Measurements from ENCODE around the gene C17orf113. TPM values are rescaled to one million over a fixed set of nuclear protein-coding genes. Genes with fewer than 3 reads are reported as not detected.

C17orf113 gene
- total and polyA plus RNA-seq, 2 experiments from 2014 or later, result 0.29 to 2.1 TPM

DNA sequence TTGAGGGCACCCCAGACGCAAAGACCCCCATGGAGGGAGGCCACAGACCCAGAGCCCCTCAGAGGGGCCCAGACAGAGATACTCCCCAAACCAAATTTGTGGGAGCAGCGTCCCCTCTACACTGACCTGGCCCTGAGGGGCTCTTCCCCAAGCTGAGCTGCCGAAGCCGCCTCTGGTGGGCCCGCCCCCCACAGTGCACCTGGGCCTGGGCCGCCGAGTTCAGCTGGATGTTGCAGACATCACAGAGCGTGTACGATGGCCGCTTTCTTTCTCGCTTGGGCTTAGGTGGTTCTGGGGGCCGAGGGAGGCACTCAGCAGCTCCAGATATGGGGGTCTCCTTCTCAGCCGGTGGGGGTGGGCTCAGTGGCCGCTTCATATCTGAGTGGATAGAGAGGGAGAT is 12.3 kb upstream of the C17orf113 start:
- Histone ChIP-seq H3K4me1 (ENCODE audit: insufficient read depth) (peaks cover 10% of the 10 kb centered on the region; the same call in 1 of the 2 replicates), H3K79me2 (replicated peaks; ENCODE audit: insufficient read depth) (no peaks in the 10 kb centered on the region), H3K4me3 (no peak overlapping the region), H3K9me2 (ENCODE audit: insufficient read depth) (no peaks in the 10 kb centered on the region), H4K20me1 (replicated peaks; ENCODE audit: insufficient read depth) (no peaks in the 10 kb centered on the region), H3K27me3 (ENCODE audit: insufficient read depth) (no peaks in the 10 kb centered on the region), H3F3A (replicated peaks; ENCODE audit: low read depth) (0 out of 2 replicates have a peak, but pooled peaks cover 3% of the 10 kb centered on the region), H3K4me2 (no peak overlapping the region), H3K27ac (ENCODE audit: low read depth) (no peak overlapping the region), H3K36me3 (ENCODE audit: insufficient read depth) (no peaks in the 10 kb centered on the region), H2AFZ (no peak overlapping the region)
- H3K27ac Mint-ChIP-seq, result no peak overlapping the region
- TF ChIP-seq JUNB (IDR thresholded peaks at IDR 0.05; ENCODE audit: unreplicated experiment), result no peak
- TF ChIP-seq, protein P1, sequence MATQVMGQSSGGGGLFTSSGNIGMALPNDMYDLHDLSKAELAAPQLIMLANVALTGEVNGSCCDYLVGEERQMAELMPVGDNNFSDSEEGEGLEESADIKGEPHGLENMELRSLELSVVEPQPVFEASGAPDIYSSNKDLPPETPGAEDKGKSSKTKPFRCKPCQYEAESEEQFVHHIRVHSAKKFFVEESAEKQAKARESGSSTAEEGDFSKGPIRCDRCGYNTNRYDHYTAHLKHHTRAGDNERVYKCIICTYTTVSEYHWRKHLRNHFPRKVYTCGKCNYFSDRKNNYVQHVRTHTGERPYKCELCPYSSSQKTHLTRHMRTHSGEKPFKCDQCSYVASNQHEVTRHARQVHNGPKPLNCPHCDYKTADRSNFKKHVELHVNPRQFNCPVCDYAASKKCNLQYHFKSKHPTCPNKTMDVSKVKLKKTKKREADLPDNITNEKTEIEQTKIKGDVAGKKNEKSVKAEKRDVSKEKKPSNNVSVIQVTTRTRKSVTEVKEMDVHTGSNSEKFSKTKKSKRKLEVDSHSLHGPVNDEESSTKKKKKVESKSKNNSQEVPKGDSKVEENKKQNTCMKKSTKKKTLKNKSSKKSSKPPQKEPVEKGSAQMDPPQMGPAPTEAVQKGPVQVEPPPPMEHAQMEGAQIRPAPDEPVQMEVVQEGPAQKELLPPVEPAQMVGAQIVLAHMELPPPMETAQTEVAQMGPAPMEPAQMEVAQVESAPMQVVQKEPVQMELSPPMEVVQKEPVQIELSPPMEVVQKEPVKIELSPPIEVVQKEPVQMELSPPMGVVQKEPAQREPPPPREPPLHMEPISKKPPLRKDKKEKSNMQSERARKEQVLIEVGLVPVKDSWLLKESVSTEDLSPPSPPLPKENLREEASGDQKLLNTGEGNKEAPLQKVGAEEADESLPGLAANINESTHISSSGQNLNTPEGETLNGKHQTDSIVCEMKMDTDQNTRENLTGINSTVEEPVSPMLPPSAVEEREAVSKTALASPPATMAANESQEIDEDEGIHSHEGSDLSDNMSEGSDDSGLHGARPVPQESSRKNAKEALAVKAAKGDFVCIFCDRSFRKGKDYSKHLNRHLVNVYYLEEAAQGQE (IDR thresholded peaks at IDR 0.05; ENCODE audit: unreplicated experiment), result no peak
- TF ChIP-seq CREB1 (CRISPR knock-in tag; IDR thresholded peaks at IDR 0.05; ENCODE audit: low read depth), result no peak
- TF ChIP-seq, protein P2, sequence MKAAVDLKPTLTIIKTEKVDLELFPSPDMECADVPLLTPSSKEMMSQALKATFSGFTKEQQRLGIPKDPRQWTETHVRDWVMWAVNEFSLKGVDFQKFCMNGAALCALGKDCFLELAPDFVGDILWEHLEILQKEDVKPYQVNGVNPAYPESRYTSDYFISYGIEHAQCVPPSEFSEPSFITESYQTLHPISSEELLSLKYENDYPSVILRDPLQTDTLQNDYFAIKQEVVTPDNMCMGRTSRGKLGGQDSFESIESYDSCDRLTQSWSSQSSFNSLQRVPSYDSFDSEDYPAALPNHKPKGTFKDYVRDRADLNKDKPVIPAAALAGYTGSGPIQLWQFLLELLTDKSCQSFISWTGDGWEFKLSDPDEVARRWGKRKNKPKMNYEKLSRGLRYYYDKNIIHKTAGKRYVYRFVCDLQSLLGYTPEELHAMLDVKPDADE (IDR thresholded peaks at IDR 0.05), result no peak
- no peak for TF ChIP-seq EZH2phosphoT487 (IDR thresholded peaks at IDR 0.05; ENCODE audit: unreplicated experiment)
- TF ChIP-seq, protein P3, sequence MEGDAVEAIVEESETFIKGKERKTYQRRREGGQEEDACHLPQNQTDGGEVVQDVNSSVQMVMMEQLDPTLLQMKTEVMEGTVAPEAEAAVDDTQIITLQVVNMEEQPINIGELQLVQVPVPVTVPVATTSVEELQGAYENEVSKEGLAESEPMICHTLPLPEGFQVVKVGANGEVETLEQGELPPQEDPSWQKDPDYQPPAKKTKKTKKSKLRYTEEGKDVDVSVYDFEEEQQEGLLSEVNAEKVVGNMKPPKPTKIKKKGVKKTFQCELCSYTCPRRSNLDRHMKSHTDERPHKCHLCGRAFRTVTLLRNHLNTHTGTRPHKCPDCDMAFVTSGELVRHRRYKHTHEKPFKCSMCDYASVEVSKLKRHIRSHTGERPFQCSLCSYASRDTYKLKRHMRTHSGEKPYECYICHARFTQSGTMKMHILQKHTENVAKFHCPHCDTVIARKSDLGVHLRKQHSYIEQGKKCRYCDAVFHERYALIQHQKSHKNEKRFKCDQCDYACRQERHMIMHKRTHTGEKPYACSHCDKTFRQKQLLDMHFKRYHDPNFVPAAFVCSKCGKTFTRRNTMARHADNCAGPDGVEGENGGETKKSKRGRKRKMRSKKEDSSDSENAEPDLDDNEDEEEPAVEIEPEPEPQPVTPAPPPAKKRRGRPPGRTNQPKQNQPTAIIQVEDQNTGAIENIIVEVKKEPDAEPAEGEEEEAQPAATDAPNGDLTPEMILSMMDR (conservative IDR thresholded peaks at IDR 0.05; ENCODE audit: low read depth in 2 of 2), result no peak
- no peak for TF ChIP-seq ZNF114 (CRISPR knock-in tag; IDR thresholded peaks at IDR 0.05)
- no peak for TF ChIP-seq EZH2 (IDR thresholded peaks at IDR 0.05; ENCODE audit: low read depth, unreplicated experiment)
- no peak for TF ChIP-seq ZNF331 (CRISPR knock-in tag; IDR thresholded peaks at IDR 0.05; ENCODE audit: low read depth)
- TF ChIP-seq POLR2AphosphoS5 (IDR thresholded peaks at IDR 0.05; ENCODE audit: low read depth), result no peak
- TF ChIP-seq STAT1 (IDR thresholded peaks at IDR 0.05; ENCODE audit: unreplicated experiment), result no peak
- TF ChIP-seq, protein P4, sequence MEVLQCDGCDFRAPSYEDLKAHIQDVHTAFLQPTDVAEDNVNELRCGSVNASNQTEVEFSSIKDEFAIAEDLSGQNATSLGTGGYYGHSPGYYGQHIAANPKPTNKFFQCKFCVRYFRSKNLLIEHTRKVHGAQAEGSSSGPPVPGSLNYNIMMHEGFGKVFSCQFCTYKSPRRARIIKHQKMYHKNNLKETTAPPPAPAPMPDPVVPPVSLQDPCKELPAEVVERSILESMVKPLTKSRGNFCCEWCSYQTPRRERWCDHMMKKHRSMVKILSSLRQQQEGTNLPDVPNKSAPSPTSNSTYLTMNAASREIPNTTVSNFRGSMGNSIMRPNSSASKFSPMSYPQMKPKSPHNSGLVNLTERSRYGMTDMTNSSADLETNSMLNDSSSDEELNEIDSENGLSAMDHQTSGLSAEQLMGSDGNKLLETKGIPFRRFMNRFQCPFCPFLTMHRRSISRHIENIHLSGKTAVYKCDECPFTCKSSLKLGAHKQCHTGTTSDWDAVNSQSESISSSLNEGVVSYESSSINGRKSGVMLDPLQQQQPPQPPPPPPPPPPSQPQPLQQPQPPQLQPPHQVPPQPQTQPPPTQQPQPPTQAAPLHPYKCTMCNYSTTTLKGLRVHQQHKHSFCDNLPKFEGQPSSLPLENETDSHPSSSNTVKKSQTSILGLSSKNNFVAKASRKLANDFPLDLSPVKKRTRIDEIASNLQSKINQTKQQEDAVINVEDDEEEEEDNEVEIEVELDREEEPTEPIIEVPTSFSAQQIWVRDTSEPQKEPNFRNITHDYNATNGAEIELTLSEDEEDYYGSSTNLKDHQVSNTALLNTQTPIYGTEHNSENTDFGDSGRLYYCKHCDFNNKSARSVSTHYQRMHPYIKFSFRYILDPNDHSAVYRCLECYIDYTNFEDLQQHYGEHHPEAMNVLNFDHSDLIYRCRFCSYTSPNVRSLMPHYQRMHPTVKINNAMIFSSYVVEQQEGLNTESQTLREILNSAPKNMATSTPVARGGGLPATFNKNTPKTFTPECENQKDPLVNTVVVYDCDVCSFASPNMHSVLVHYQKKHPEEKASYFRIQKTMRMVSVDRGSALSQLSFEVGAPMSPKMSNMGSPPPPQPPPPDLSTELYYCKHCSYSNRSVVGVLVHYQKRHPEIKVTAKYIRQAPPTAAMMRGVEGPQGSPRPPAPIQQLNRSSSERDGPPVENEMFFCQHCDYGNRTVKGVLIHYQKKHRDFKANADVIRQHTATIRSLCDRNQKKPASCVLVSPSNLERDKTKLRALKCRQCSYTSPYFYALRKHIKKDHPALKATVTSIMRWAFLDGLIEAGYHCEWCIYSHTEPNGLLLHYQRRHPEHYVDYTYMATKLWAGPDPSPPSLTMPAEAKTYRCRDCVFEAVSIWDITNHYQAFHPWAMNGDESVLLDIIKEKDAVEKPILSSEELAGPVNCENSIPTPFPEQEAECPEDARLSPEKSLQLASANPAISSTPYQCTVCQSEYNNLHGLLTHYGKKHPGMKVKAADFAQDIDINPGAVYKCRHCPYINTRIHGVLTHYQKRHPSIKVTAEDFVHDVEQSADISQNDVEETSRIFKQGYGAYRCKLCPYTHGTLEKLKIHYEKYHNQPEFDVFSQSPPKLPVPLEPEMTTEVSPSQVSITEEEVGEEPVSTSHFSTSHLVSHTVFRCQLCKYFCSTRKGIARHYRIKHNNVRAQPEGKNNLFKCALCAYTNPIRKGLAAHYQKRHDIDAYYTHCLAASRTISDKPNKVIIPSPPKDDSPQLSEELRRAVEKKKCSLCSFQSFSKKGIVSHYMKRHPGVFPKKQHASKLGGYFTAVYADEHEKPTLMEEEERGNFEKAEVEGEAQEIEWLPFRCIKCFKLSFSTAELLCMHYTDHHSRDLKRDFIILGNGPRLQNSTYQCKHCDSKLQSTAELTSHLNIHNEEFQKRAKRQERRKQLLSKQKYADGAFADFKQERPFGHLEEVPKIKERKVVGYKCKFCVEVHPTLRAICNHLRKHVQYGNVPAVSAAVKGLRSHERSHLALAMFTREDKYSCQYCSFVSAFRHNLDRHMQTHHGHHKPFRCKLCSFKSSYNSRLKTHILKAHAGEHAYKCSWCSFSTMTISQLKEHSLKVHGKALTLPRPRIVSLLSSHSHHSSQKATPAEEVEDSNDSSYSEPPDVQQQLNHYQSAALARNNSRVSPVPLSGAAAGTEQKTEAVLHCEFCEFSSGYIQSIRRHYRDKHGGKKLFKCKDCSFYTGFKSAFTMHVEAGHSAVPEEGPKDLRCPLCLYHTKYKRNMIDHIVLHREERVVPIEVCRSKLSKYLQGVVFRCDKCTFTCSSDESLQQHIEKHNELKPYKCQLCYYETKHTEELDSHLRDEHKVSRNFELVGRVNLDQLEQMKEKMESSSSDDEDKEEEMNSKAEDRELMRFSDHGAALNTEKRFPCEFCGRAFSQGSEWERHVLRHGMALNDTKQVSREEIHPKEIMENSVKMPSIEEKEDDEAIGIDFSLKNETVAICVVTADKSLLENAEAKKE (CRISPR knock-in tag; IDR thresholded peaks at IDR 0.05), result no peak
- TF ChIP-seq NANOG (IDR thresholded peaks at IDR 0.05; ENCODE audit: borderline replicate concordance), result no peak
- H3K4me3 Mint-ChIP-seq, result no peak overlapping the region
- H3K4me1 Mint-ChIP-seq, result peaks cover 31% of the 10 kb centered on the region
- DNase-seq (ENCODE audit: low spot score) (no peak), ATAC-seq (peak; percentile 4; the same call in 1 of the 3 replicates)
- no peaks in the 10 kb centered on the region for H3K9me3 Mint-ChIP-seq
- peaks cover 15% of the 10 kb centered on the region for H3K27me3 Mint-ChIP-seq (ENCODE audit: insufficient read depth, low read depth, poor library complexity)
- H3K36me3 Mint-ChIP-seq (ENCODE audit: low read depth), result no peaks in the 10 kb centered on the region; the same call in 2 of the 3 replicates
